Right cardiac atrium (tissue), 5 donors: ENCODE results near the gene CFAP58. TPM values are rescaled to one million over a fixed set of nuclear protein-coding genes. Genes with fewer than 3 reads are reported as not detected.

Experiments used
- ATAC-seq, 2 donors: fragments of 200-7000 bp; cut with Tn5 transposase; one replicate each; pipeline versions ENCODE4 v1.8.0 to v1.9.1; 2020; ENCODE audit warnings: moderate library complexity in 2 of 2, mild to moderate bottlenecking in 1 of 2
- DNase-seq, 3 donors: peaks; one replicate each; pipeline ENCODE4 v3.0.0-alpha.2; 2020
- H3K27ac ChIP-seq: one replicate; pipeline ENCODE4 v1.5.1; 2013; ENCODE audit warnings: mild to moderate bottlenecking, low read length, control low read depth, moderate library complexity
- H3K27me3 ChIP-seq: one replicate; pipeline ENCODE4 v1.6.1; 2013; ENCODE audit not compliant: control insufficient read depth, insufficient read depth
- H3K4me1 ChIP-seq: one replicate; pipeline ENCODE4 v1.6.1; 2013; ENCODE audit warnings: low read length; ENCODE audit not compliant: control insufficient read depth, insufficient read depth
- H3K4me3 ChIP-seq: one replicate; pipeline ENCODE4 v1.5.1; 2013; ENCODE audit warnings: low read length, control low read depth
- H3K9me3 ChIP-seq: one replicate; pipeline ENCODE4 v1.6.1; 2013; ENCODE audit warnings: low read length; ENCODE audit not compliant: control insufficient read depth
- WGBS: extraction: QIAGEN DNeasy Blood & Tissue Kit; methylation state at CpG from one replicate; pipeline ENCODE4 v1.1.7; 2013; 5-methylcytosine and 5-hydroxymethylcytosine counted together
- intact Hi-C, 4 donors: fragments of 100-400 bp; cut with DNase I; formaldehyde crosslinking; loops; one replicate each; pipeline versions ENCODE4 v1.11.0 to v1.14.0; 2022 to 2023
- polyA plus RNA-seq: library from polyadenylated mRNA; stranded (reverse); fragments of 200-250 nt; gene quantifications from one replicate; pipeline ENCODE4 v1.2.3, GENCODE V29; 2013
- total RNA-seq, 4 donors: library from RNA; stranded (reverse); fragmentation: NEBNext Ultra II Directional; extraction: Animal tissue kit (Norgen Biotek cat#: 25700); gene quantifications; one replicate each; pipeline ENCODE4 v1.2.1, GENCODE V29; 2021
- donor health status: healthy with polysubstance abuse.
- donor health status: DM: no; HTN: yes; CAD: no.
- donor health status: DM: no; HTN: no; CAD: no.
- donor health status: DM: no; HTN: yes; CAD: no; lungs with severe emphysema.
- donor health status: DM: yes; HTN: yes; CAD: no.

Gene CFAP58
- total and polyA plus RNA-seq, 5 donors, result 2.9 to 5.4 (median 3.0) TPM

GRCh38 chr10:104380336-104380735 lies 26.7 kb downstream of the CFAP58 start:
- DNase-seq (no peak), ATAC-seq (no peak)
- H3K27ac ChIP-seq, result no peak overlapping the region
- WGBS, result 82% methylated on average over 4 of the region's 4 CpGs
- H3K9me3 ChIP-seq, result no peaks in the 10 kb centered on the region
- no peaks in the 10 kb centered on the region for H3K4me1 ChIP-seq
- intact Hi-C loops, result no loop called here
- no peaks in the 10 kb centered on the region for H3K27me3 ChIP-seq
- no peak overlapping the region for H3K4me3 ChIP-seq

GRCh38 chr10:104387130-104387888 lies 33.7 kb downstream of the CFAP58 start:
- DNase-seq (no peak), ATAC-seq (no peak)
- intact Hi-C loops, result no loop called here
- WGBS, result 64% methylated on average over 6 of the region's 6 CpGs
- no peak overlapping the region for H3K27ac ChIP-seq
- H3K27me3 ChIP-seq, result no peaks in the 10 kb centered on the region
- H3K9me3 ChIP-seq, result no peaks in the 10 kb centered on the region
- no peaks in the 10 kb centered on the region for H3K4me1 ChIP-seq
- no peak overlapping the region for H3K4me3 ChIP-seq

GRCh38 chr10:104388830-104389229 lies 35.2 kb downstream of the CFAP58 start:
- no peak for ATAC-seq

DNA sequence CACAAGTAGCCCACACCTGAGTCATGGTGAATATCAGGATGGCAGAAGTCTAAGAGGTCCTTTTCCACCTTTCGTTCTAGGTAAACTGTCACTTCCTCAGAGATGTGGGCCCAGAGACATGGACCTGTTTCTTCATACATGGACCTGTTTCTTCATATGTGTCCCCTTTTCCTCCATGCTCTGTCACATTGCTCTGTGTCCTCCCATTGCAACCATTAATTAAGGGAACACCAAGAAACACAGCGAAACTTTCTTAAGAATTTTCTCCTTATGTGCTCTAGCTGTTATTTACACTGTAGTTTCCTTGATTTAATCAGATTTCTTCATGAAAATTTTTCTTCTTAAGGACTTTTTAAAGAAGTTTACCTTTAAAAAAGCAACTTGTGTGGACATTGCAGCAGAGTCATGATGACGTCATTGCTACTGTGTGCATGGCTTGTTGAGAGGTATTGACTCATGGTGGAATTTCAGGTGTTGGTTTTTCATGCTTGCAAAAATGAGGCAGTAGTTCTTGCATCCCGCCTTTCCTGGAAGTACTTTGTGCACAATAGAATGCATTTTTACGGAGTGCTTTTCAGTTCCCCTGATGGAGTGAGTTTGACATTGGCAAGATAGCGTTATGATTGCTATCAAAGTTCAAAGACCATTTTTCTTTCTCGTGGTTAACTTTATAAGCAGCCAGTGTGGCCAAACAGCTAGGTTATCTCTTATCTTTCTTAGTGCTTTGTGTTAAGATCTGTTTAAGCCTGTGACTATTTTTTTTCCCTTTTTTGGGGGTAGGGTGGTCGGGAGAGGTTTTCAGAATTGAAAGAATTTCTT lies 37.7 kb downstream of the CFAP58 start:
- ATAC-seq (no peak), DNase-seq (no peak)
- intact Hi-C loops, result no loop called here
- no peak overlapping the region for H3K27ac ChIP-seq
- no peak overlapping the region for H3K4me3 ChIP-seq
- no peaks in the 10 kb centered on the region for H3K9me3 ChIP-seq
- H3K27me3 ChIP-seq, result no peaks in the 10 kb centered on the region
- 68% methylated on average over 8 of the region's 8 CpGs for WGBS
- no peaks in the 10 kb centered on the region for H3K4me1 ChIP-seq

More at GRCh38 chr10:104388830-104389229, 35.2 kb downstream of the CFAP58 start:
- DNase-seq, result no peak
- Histone ChIP-seq H3K4me1 (no peaks in the 10 kb centered on the region), H3K27ac (no peak overlapping the region), H3K9me3 (no peaks in the 10 kb centered on the region), H3K4me3 (no peak overlapping the region), H3K27me3 (no peaks in the 10 kb centered on the region)
- intact Hi-C loops, result no loop called here
- 43% methylated on average over 3 of the region's 3 CpGs for WGBS

GRCh38 chr10:104391969-104392296 lies 38.3 kb downstream of the CFAP58 start:
- Histone ChIP-seq H3K4me3 (no peak overlapping the region), H3K9me3 (no peaks in the 10 kb centered on the region), H3K27ac (no peak overlapping the region), H3K27me3 (no peaks in the 10 kb centered on the region), H3K4me1 (no peaks in the 10 kb centered on the region)
- 81% methylated on average over 1 of the region's 1 CpG for WGBS
- ATAC-seq, result no peak
- intact Hi-C loops, result no loop called here
- no peak for DNase-seq

GRCh38 chr10:104393387-104393786 lies 39.8 kb downstream of the CFAP58 start:
- Histone ChIP-seq H3K4me3 (no peak overlapping the region), H3K27me3 (no peaks in the 10 kb centered on the region), H3K4me1 (no peaks in the 10 kb centered on the region), H3K27ac (no peak overlapping the region), H3K9me3 (no peaks in the 10 kb centered on the region)
- intact Hi-C loops, result no loop called here
- ATAC-seq (no peak), DNase-seq (no peak)
- WGBS, result 89% methylated on average over 5 of the region's 5 CpGs

DNA sequence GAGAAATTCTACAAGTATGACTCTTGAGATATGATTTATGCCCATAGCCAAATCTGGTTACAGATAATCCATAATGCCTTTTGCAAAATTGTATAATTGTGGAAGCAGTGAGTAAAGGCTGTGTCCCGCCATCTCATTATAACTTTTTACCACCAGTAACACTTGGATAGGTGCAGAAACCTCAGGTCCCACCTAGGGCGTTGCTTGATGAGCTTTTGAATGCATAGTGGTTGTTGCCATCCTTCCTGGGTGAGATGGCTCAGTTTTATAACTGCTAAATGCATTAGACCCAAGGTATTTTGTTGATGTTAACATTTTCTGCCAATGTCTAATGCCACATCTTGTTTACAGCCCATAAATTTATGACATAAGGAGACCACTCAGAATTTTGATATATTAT lies 42.9 kb downstream of the CFAP58 start:
- H3K9me3 ChIP-seq, result no peaks in the 10 kb centered on the region
- H3K27ac ChIP-seq, result no peak overlapping the region
- no peaks in the 10 kb centered on the region for H3K4me1 ChIP-seq
- no peaks in the 10 kb centered on the region for H3K27me3 ChIP-seq
- ATAC-seq (no peak), DNase-seq (no peak)
- WGBS, result 74% methylated on average over 2 of the region's 2 CpGs
- H3K4me3 ChIP-seq, result no peak overlapping the region
- intact Hi-C loops, result no loop called here

DNA sequence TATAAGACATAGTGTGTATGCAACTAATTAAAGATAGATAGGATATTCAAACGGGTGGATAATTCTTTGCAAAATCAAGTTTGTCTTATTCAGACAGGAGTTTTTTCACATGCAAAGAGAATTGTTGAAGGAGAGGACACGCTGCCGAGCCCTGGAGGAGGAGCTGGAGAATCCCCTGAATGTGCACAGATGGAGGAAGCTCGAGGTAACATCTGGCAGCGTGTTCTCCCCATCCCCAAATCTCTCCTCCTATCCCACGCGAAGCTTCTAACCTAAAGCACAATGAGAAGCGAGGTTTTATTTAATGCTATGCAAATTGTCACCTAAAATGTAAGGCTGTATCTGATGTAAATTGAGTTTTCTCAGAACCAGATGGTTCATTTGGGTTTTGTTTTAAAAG lies 50.0 kb downstream of the CFAP58 start:
- H3K27me3 ChIP-seq, result no peaks in the 10 kb centered on the region
- no peaks in the 10 kb centered on the region for H3K4me1 ChIP-seq
- no peaks in the 10 kb centered on the region for H3K9me3 ChIP-seq
- intact Hi-C loops, result loop anchor here in 3 of 4 donors (10.0 kb wide), 3 partner anchors 181 to 521 kb away; no protein-coding TSS in a partner anchor
- no peak for DNase-seq
- no peak for ATAC-seq
- 74% methylated on average over 8 of the region's 8 CpGs for WGBS
- no peak overlapping the region for H3K4me3 ChIP-seq
- no peak overlapping the region for H3K27ac ChIP-seq

GRCh38 chr10:104406715-104407650 lies 53.4 kb downstream of the CFAP58 start:
- DNase-seq, result no peak
- ATAC-seq, result peak; percentile 45 to 47
- intact Hi-C loops, result loop anchor here in 3 of 4 donors (5.0 to 10.0 kb wide), 4 partner anchors 178 to 518 kb away; no protein-coding TSS in a partner anchor
- WGBS, result 40% methylated on average over 7 of the region's 7 CpGs
- Histone ChIP-seq H3K9me3 (no peaks in the 10 kb centered on the region), H3K4me1 (no peaks in the 10 kb centered on the region), H3K27me3 (no peaks in the 10 kb centered on the region), H3K4me3 (no peak overlapping the region), H3K27ac (no peak overlapping the region)

DNA sequence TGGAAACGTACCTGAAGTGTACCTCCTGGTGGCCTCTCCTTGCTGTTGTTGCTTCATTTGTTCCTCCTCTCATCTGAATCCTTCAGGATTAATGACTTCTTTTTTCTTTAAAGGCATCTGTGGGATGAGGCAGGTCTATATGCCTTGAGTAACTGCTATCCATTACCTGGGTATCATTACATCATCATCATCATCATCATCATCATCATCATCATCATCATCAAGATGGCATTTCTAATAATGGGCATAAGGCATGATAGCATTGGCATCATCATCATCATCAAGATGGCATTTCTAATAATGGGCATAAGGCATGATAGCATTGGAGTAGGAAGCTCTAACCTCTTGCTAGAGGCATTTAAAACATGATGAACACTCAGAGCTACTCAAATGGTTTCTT lies 59.9 kb downstream of the CFAP58 start:
- no peak overlapping the region for H3K27ac ChIP-seq
- WGBS, result 76% methylated on average over 1 of the region's 1 CpG
- DNase-seq, result no peak

More for the DNA sequence above, 59.9 kb downstream of the CFAP58 start:
- Histone ChIP-seq H3K9me3 (no peaks in the 10 kb centered on the region), H3K27me3 (no peaks in the 10 kb centered on the region), H3K4me1 (no peaks in the 10 kb centered on the region), H3K4me3 (no peak overlapping the region)
- intact Hi-C loops, result loop anchor here in 1 of 4 donors (10.0 kb wide), 1 partner anchor 201 kb away; no protein-coding TSS in a partner anchor
- no peak for ATAC-seq
